Activated B cell treated with CpG ODN at 0.5 μM for 24 hours (primary cell): Measurements from ENCODE around the gene FCAR. TPM values are rescaled to one million over a fixed set of nuclear protein-coding genes. Genes with fewer than 3 reads are reported as not detected.
"Not testable (repeated sequence)": the region's sequence is repeated elsewhere in the genome, so short reads cannot be mapped to it uniquely, and the experiment has no call there.

ENCODE experiments used
- ATAC-seq: fragments of 200-7000 bp; cut with Tn5 transposase; one replicate; pipeline ENCODE4 v1.10.0; 2021; ENCODE audit warnings: low read depth, mild to moderate bottlenecking, moderate library complexity
- CTCF ChIA-PET: fragments of 350-600 bp; sonication (Branson Sonifier 250); formaldehyde crosslinking; loops from one replicate; lab custom pipeline; 2021; ENCODE audit warnings: antibody characterized with exemption; lab: Charles Lee
- POLR2A ChIA-PET: fragments of 350-600 bp; sonication (Branson Sonifier 250); formaldehyde crosslinking; loops from one replicate; lab custom pipeline; 2021; ENCODE audit warnings: antibody characterized with exemption; lab: Charles Lee
- DNase-seq: peaks from one replicate; pipeline ENCODE4 v3.0.0; 2022
- H3K27ac Mint-ChIP-seq: one replicate; pipeline ENCODE4 v1.8.0; 2020; ENCODE audit warnings: mixed read lengths
- H3K27me3 Mint-ChIP-seq: one replicate; pipeline ENCODE4 v1.8.0; 2021; ENCODE audit warnings: mixed read lengths
- H3K36me3 Mint-ChIP-seq: one replicate; pipeline ENCODE4 v1.8.0; 2021; ENCODE audit warnings: low read depth, mixed read lengths
- H3K4me1 Mint-ChIP-seq: one replicate; pipeline ENCODE4 v1.8.0; 2021; ENCODE audit warnings: mixed read lengths
- H3K4me3 Mint-ChIP-seq: one replicate; pipeline ENCODE4 v1.8.0; 2020; ENCODE audit warnings: mild to moderate bottlenecking, mixed read lengths
- H3K9me3 Mint-ChIP-seq: one replicate; pipeline ENCODE4 v1.8.0; 2020; ENCODE audit warnings: mixed read lengths
- intact Hi-C: fragments of 100-400 bp; cut with micrococcal nuclease; formaldehyde crosslinking; loops from one replicate; pipeline ENCODE4 v1.15.1; 2024
- total RNA-seq: library from RNA; stranded (reverse); gene quantifications from 2 replicates; pipeline ENCODE4 v1.2.3, GENCODE V29; 2022
- TF ChIP-seq, protein P1 (sequence below): fragments of 200-600 bp; IDR thresholded peaks from one replicate; pipeline ENCODE4 v1.8.0; 2022; ENCODE audit warnings: antibody characterized with exemption, mild to moderate bottlenecking

FCAR gene
- total RNA-seq, 1 donor from 2014 or later, result 0.20 TPM

DNA sequence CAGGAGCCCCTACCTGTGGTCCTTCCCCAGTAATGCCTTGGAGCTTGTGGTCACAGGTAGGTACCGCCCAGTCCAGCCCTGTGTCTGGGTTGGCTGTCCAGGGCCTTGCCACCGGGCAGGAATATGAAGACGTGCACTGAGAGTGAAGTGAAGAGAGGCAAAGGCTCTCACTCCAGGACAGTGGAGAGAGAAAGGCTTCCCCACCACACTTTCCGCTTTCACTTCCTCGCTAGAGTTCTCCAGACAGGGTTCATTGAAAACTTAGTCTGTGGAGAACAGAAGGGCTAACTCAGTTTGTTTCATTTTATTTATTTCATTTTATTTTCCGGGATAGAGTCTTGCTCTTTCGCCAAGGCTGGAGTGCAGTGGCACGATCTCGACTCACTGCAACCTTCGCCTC lies 14.2 kb downstream of the FCAR start:
- TF ChIP-seq, protein P1, sequence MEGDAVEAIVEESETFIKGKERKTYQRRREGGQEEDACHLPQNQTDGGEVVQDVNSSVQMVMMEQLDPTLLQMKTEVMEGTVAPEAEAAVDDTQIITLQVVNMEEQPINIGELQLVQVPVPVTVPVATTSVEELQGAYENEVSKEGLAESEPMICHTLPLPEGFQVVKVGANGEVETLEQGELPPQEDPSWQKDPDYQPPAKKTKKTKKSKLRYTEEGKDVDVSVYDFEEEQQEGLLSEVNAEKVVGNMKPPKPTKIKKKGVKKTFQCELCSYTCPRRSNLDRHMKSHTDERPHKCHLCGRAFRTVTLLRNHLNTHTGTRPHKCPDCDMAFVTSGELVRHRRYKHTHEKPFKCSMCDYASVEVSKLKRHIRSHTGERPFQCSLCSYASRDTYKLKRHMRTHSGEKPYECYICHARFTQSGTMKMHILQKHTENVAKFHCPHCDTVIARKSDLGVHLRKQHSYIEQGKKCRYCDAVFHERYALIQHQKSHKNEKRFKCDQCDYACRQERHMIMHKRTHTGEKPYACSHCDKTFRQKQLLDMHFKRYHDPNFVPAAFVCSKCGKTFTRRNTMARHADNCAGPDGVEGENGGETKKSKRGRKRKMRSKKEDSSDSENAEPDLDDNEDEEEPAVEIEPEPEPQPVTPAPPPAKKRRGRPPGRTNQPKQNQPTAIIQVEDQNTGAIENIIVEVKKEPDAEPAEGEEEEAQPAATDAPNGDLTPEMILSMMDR, result no peak
- no peaks in the 10 kb centered on the region for H3K36me3 Mint-ChIP-seq
- H3K9me3 Mint-ChIP-seq, result no peaks in the 10 kb centered on the region
- H3K27ac Mint-ChIP-seq, result no peak overlapping the region
- intact Hi-C loops, result no loop called here
- ChIA-PET CTCF (no interaction called here), POLR2A (no interaction called here)
- peaks cover 4% of the 10 kb centered on the region for H3K27me3 Mint-ChIP-seq
- DNase-seq (no peak), ATAC-seq (no peak)
- H3K4me1 Mint-ChIP-seq, result no peaks in the 10 kb centered on the region
- H3K4me3 Mint-ChIP-seq, result no peak overlapping the region

DNA sequence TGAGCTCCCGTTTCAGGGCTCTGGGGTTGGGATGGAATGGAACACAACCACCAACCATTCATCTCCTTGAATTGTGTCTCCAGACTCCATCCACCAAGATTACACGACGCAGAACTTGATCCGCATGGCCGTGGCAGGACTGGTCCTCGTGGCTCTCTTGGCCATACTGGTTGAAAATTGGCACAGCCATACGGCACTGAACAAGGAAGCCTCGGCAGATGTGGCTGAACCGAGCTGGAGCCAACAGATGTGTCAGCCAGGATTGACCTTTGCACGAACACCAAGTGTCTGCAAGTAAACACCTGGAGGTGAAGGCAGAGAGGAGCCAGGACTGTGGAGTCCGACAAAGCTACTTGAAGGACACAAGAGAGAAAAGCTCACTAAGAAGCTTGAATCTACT lies 15.5 kb downstream of the FCAR start:
- ChIA-PET CTCF (no interaction called here), POLR2A (no interaction called here)
- Mint-ChIP-seq H3K9me3 (no peaks in the 10 kb centered on the region), H3K4me1 (no peaks in the 10 kb centered on the region), H3K4me3 (no peak overlapping the region), H3K27me3 (peaks cover 4% of the 10 kb centered on the region), H3K36me3 (no peaks in the 10 kb centered on the region), H3K27ac (no peak overlapping the region)
- TF ChIP-seq, protein P1, result no peak
- no peak for ATAC-seq
- DNase-seq, result no peak
- intact Hi-C loops, result no loop called here

DNA sequence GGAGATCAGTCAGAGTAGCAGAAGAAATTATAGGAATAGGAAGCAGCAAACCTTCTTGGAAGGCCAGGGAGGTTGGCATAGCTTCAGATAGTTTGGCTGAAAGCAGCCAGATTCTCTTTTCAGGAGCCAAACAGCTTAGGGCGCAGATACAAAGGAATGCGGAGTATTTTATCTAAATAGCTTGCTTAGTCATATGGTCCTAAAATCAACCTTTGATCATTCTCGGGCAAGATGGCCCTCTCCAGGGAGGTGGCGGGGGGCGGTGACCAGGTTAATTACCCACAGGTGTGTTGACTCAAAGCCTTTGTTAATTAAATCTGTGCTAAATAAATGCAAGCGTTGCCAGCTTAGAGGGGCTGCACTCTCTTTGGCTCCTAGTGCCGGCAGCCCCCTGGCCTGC lies 19.4 kb downstream of the FCAR start:
- DNase-seq, result no peak
- H3K36me3 Mint-ChIP-seq, result no peaks in the 10 kb centered on the region
- intact Hi-C loops, result no loop called here
- peaks cover 14% of the 10 kb centered on the region for H3K27me3 Mint-ChIP-seq
- ChIA-PET POLR2A (no interaction called here), CTCF (no interaction called here)
- H3K4me1 Mint-ChIP-seq, result no peaks in the 10 kb centered on the region
- H3K9me3 Mint-ChIP-seq, result no peaks in the 10 kb centered on the region
- H3K27ac Mint-ChIP-seq, result no peak overlapping the region
- no peak for ATAC-seq
- TF ChIP-seq, protein P1, result no peak
- H3K4me3 Mint-ChIP-seq, result no peak overlapping the region

DNA sequence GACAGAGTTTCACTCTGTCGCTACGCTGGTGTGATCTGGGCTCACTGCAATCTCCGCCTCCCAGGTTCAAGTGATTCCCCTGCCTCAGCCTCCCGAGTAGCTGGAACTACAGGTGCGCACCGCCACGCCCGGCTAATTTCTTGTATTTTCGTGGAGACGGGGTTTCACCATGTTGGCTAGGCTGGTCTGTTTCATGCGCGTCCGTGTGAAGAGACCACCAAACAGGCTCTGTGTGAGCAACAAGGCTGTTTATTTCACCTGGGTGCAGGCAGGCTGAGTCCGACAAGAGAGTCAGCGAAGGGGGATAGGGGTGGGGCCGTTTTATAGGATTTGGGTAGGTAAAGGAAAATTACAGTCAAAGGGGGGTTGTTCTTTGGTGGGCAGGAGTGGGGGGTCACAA lies 20.1 kb downstream of the FCAR start:
- H3K27ac Mint-ChIP-seq, ATAC-seq, intact Hi-C loops, CTCF ChIA-PET, H3K4me3 Mint-ChIP-seq, POLR2A ChIA-PET, H3K9me3 Mint-ChIP-seq, H3K4me1 Mint-ChIP-seq, DNase-seq, H3K36me3 Mint-ChIP-seq: not testable (repeated sequence)
- H3K27me3 Mint-ChIP-seq, result peaks cover 19% of the 10 kb centered on the region

DNA sequence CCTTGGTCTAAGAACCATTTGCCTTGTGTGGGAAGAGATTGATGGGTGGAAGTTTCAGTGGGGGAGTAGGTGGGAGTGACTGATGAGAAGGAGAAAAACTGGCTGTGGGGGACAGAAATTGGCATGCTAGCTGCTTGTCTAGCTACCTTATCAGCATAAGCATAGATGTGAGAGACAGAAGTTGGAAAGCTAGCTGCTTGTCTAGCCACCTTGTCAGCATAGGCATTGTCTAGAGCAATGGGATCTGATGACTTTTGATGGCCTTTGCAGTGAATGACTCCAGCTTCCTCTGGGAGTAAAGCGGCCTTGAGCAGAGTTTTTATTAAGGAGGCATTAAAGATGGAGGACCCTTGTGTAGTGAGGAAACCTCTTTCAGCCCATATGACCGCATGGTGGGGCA lies 22.0 kb downstream of the FCAR start:
- TF ChIP-seq, protein P1, result no peak
- no peak overlapping the region for H3K4me3 Mint-ChIP-seq
- H3K36me3 Mint-ChIP-seq, result no peaks in the 10 kb centered on the region
- no peaks in the 10 kb centered on the region for H3K4me1 Mint-ChIP-seq
- ATAC-seq (no peak), DNase-seq (no peak)
- peaks cover 21% of the 10 kb centered on the region for H3K27me3 Mint-ChIP-seq
- POLR2A ChIA-PET, result no interaction called here
- H3K27ac Mint-ChIP-seq, result no peak overlapping the region
- intact Hi-C loops, result no loop called here
- CTCF ChIA-PET, result no interaction called here
- H3K9me3 Mint-ChIP-seq, result no peaks in the 10 kb centered on the region

DNA sequence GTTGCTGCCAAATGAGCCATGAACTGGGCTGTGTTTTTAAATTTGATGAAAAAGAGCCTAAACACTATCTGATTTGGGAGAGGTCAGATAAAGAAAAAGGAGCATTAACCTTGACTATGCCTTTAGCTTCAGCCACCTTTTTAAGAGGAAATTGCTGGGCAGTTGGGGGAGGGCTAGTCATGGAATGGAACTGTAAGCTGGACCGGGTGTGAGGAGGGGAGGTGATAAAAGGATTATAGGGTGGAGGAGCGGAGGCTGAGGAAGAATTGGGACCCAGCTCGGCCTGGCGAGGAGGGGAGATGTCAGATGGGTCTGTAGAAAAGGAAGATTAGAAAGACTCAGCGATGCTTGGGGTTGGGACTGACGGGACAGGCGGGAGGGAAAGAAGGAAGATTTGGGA lies 24.6 kb downstream of the FCAR start:
- H3K9me3 Mint-ChIP-seq, DNase-seq, intact Hi-C loops, ATAC-seq, POLR2A ChIA-PET, CTCF ChIA-PET, H3K4me3 Mint-ChIP-seq, H3K27ac Mint-ChIP-seq, H3K36me3 Mint-ChIP-seq, H3K4me1 Mint-ChIP-seq: not testable (repeated sequence)
- peaks cover 23% of the 10 kb centered on the region for H3K27me3 Mint-ChIP-seq

DNA sequence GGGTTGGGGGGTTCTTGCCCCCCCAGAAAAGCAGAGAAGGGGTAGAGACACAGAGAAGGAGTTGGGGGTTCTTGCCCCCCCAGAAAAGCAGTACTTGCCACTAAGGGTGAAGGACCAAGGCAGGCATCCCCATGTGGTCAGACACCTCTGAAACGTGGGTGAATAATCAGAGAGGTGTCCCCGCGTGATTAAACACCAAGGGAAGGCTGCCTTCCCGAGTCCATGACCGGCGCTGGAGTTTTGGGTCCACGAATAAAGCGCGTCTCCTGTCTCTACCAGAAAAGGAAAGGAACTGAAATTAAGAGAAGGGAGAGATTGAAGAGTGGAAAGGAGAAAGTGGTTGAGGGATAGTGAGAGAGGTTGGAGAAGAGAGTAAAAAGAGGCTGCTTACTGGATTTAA lies 25.6 kb downstream of the FCAR start:
- H3K36me3 Mint-ChIP-seq, H3K4me3 Mint-ChIP-seq, intact Hi-C loops, CTCF ChIA-PET, H3K4me1 Mint-ChIP-seq, POLR2A ChIA-PET, H3K27ac Mint-ChIP-seq, ATAC-seq, H3K9me3 Mint-ChIP-seq, DNase-seq: not testable (repeated sequence)
- peaks cover 23% of the 10 kb centered on the region for H3K27me3 Mint-ChIP-seq

DNA sequence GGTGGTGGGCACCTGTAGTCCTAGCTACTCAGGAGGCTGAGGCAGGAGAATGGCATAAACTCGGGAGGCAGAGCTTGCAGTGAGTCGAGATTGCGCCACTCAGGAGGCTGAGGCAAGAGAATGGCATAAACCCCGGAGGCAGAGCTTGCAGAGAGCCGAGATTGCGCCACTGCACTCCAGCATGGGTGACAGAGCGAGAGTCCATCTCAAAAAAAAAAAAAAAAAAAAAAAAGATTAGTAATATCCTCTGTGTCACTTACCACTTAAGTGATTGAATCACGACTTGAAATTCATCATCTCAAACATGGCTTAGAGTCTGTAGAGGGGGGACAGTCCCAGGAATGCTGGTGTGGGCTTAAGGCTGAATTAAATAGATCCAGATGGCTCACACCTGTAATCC lies 27.1 kb downstream of the FCAR start:
- CTCF ChIA-PET, result not testable (repeated sequence)

More for the DNA sequence above, 27.1 kb downstream of the FCAR start:
- H3K9me3 Mint-ChIP-seq, ATAC-seq, H3K4me1 Mint-ChIP-seq, H3K27ac Mint-ChIP-seq, H3K36me3 Mint-ChIP-seq, H3K4me3 Mint-ChIP-seq, POLR2A ChIA-PET, DNase-seq, intact Hi-C loops: not testable (repeated sequence)
- peaks cover 30% of the 10 kb centered on the region for H3K27me3 Mint-ChIP-seq
